ENCODE measurements around the gene TSC22D4. TPM values are rescaled to one million over a fixed set of nuclear protein-coding genes. Genes with fewer than 3 reads are reported as not detected.
A peak's percentile ranks its signal among the peaks of the same experiment; 100 is the strongest.

TSC22D4 gene
- total RNA-seq, 2 experiments from 2014 or later, result 38.5 to 75.4 TPM

DNA sequence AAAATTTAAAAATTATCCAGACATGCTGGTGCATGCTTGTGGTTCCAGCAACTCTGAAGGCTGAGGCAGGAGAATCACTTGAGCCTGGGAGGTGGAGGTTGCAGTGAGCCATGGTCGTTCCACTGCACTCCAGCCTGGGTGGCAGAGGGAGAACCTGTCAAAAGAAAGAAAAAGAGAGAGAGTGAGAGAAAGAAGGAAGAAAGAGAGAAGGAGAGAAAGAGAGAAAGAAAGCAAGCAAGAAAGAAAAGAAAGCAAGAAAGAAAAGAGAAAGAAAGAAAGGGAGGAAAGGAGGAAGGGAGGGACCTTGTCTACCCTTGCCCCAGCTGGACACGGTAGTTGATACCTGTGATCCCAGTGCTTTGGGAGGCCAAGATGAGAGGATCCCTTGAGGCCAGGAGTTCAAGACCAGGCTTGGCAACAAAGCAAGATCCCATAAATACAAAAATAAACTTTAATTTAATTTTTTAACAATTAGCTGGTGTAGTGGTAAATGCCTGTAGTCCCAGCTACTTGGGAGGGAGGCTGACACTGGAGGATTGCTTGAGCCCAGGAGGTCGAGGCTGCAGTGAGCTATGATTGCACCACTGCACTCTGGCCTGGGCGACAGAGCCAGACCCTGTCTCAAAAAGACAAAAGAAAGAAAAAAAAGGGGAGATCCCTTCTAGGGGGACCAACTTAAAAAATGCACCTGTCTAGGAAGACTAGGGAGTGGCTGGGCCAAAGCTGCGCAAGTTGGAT, 13.9 kb upstream of the TSC22D4 start:
- TF ChIP-seq, protein P1, sequence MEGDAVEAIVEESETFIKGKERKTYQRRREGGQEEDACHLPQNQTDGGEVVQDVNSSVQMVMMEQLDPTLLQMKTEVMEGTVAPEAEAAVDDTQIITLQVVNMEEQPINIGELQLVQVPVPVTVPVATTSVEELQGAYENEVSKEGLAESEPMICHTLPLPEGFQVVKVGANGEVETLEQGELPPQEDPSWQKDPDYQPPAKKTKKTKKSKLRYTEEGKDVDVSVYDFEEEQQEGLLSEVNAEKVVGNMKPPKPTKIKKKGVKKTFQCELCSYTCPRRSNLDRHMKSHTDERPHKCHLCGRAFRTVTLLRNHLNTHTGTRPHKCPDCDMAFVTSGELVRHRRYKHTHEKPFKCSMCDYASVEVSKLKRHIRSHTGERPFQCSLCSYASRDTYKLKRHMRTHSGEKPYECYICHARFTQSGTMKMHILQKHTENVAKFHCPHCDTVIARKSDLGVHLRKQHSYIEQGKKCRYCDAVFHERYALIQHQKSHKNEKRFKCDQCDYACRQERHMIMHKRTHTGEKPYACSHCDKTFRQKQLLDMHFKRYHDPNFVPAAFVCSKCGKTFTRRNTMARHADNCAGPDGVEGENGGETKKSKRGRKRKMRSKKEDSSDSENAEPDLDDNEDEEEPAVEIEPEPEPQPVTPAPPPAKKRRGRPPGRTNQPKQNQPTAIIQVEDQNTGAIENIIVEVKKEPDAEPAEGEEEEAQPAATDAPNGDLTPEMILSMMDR (conservative IDR thresholded peaks at IDR 0.05; ENCODE audit: low read length), result no peak
- TF ChIP-seq EZH2phosphoT487 (IDR thresholded peaks at IDR 0.05; ENCODE audit: borderline replicate concordance, low read depth, low read length), result no peak
- H3K27ac ChIP-seq (ENCODE audit: low read depth, low read length, poor library complexity, severe bottlenecking), result no peak overlapping the region
- H3K4me3 ChIP-seq (ENCODE audit: low read depth, low read length, poor library complexity, severe bottlenecking), result no peak overlapping the region
- H3K9me2 ChIP-seq (ENCODE audit: insufficient read depth, low read length), result no peaks in the 10 kb centered on the region
- H4K20me1 ChIP-seq (ENCODE audit: insufficient read depth, low read length), result no peaks in the 10 kb centered on the region
- H3K79me2 ChIP-seq (ENCODE audit: insufficient read depth, low read depth, low read length), result no peaks in the 10 kb centered on the region
- CTCF ChIA-PET (ENCODE audit: unreplicated experiment), result interaction anchor here (0.5 kb wide), 1 partner anchor 71 kb away, joined by 3 read pairs; no protein-coding TSS in a partner anchor
- no peaks in the 10 kb centered on the region for H3K36me3 ChIP-seq (ENCODE audit: insufficient read depth, low read length)
- H3K9me3 ChIP-seq (ENCODE audit: low read length), result no peaks in the 10 kb centered on the region
- BruUV-seq (replicated peaks), result no TSS peak
- POLR2A ChIA-PET, result interaction anchor here (0.7 kb wide), 1 partner anchor 301 kb away, joined by 4 read pairs; no protein-coding TSS in a partner anchor
- peaks cover 18% of the 10 kb centered on the region for H3K4me1 ChIP-seq (ENCODE audit: insufficient read depth, low read length, poor library complexity, severe bottlenecking)
- no peak for DNase-seq (ENCODE audit: low spot score)
- peak overlapping the region; percentile 33; the same call in 1 of the 2 replicates for H3K4me2 ChIP-seq (ENCODE audit: low read length)
- peak overlapping the region; percentile 40 for H2AFZ ChIP-seq (ENCODE audit: low read length)
- intact Hi-C loops (cut with micrococcal nuclease; ENCODE audit: unreplicated experiment), result no loop called here

DNA sequence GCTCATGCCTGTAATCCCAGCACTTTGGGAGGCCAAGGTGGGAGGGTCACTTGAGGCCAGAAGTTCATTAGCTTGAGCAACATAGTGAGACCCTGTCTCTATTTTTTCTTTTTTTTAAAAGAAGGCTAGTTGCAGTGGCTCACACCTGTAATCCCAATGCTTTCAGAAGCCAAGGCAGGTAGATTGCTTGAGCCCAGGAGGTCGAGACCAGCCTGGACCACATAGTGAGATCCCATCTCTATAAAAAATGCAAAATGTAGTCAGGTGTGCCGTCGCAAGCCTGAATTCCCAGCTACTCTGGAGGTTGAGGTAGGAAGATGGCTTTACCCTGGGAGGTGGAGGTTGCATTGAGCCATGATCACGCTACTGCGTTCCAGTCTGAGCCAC, 12.2 kb upstream of the TSC22D4 start:
- POLR2A ChIA-PET, result no interaction called here
- no peak overlapping the region for H3K4me3 ChIP-seq (ENCODE audit: low read depth, low read length, poor library complexity, severe bottlenecking)
- no peaks in the 10 kb centered on the region for H3K36me3 ChIP-seq (ENCODE audit: insufficient read depth, low read length)
- no peak overlapping the region for H3K27ac ChIP-seq (ENCODE audit: low read depth, low read length, poor library complexity, severe bottlenecking)
- DNase-seq (ENCODE audit: low spot score), result no peak
- H3K9me3 ChIP-seq (ENCODE audit: low read length), result no peaks in the 10 kb centered on the region
- peaks cover 18% of the 10 kb centered on the region for H3K4me1 ChIP-seq (ENCODE audit: insufficient read depth, low read length, poor library complexity, severe bottlenecking)
- intact Hi-C loops (cut with micrococcal nuclease; ENCODE audit: unreplicated experiment), result no loop called here
- no peak for TF ChIP-seq EZH2phosphoT487 (IDR thresholded peaks at IDR 0.05; ENCODE audit: borderline replicate concordance, low read depth, low read length)
- TF ChIP-seq, protein P1 (conservative IDR thresholded peaks at IDR 0.05; ENCODE audit: low read length), result no peak
- no peaks in the 10 kb centered on the region for H3K79me2 ChIP-seq (ENCODE audit: insufficient read depth, low read depth, low read length)
- H4K20me1 ChIP-seq (ENCODE audit: insufficient read depth, low read length), result no peaks in the 10 kb centered on the region
- CTCF ChIA-PET (ENCODE audit: unreplicated experiment), result no interaction called here
- BruUV-seq (replicated peaks), result no TSS peak
- no peak overlapping the region for H3K4me2 ChIP-seq (ENCODE audit: low read length)
- H2AFZ ChIP-seq (ENCODE audit: low read length), result no peak overlapping the region
- H3K9me2 ChIP-seq (ENCODE audit: insufficient read depth, low read length), result no peaks in the 10 kb centered on the region

DNA sequence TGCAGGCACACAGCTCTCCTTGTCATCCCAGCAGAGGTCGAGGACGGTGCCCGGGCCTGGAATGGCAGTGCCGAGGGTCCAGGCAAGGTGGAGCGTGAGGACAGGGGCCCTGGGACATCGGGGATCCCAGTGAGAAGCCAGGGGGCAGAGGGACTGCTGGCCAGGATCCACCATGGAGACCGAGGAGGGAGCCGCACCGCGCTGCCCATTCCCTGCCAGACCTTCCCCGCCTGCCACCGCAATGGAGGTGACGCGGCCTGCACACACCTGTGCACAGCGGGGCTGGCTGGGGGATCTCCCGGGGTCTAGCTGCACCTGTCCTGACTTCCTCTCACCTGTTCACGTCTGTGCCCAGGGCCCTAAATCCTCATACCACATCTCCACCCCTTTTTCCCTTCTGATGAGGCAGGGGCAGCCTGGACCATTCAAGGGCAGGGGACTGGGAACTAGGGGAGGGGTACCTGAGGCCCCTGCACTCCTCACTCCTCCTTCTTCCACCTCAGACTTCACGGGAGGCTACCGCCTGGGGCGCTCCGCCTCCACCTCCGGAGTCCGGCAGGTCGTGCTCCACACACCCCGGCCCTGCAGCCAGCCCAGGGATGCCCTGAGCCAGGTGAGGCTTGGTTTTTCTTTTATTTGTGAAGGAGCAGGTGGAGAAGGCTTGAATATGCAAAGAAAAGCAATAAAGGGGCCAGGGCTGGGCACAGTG, 11.6 kb upstream of the TSC22D4 start:
- H2AFZ ChIP-seq (ENCODE audit: low read length), result no peak overlapping the region
- TF ChIP-seq, protein P1 (conservative IDR thresholded peaks at IDR 0.05; ENCODE audit: low read length), result no peak
- TF ChIP-seq EZH2phosphoT487 (IDR thresholded peaks at IDR 0.05; ENCODE audit: borderline replicate concordance, low read depth, low read length), result no peak
- no peaks in the 10 kb centered on the region for H3K9me3 ChIP-seq (ENCODE audit: low read length)
- H3K9me2 ChIP-seq (ENCODE audit: insufficient read depth, low read length), result no peaks in the 10 kb centered on the region
- no peaks in the 10 kb centered on the region for H3K36me3 ChIP-seq (ENCODE audit: insufficient read depth, low read length)
- BruUV-seq (replicated peaks), result no TSS peak
- ChIA-PET POLR2A (no interaction called here), CTCF (ENCODE audit: unreplicated experiment) (no interaction called here)
- DNase-seq (ENCODE audit: low spot score), result no peak
- intact Hi-C loops (cut with micrococcal nuclease; ENCODE audit: unreplicated experiment), result no loop called here
- no peaks in the 10 kb centered on the region for H4K20me1 ChIP-seq (ENCODE audit: insufficient read depth, low read length)
- no peak overlapping the region for H3K4me3 ChIP-seq (ENCODE audit: low read depth, low read length, poor library complexity, severe bottlenecking)
- no peak overlapping the region for H3K4me2 ChIP-seq (ENCODE audit: low read length)
- peaks cover 18% of the 10 kb centered on the region for H3K4me1 ChIP-seq (ENCODE audit: insufficient read depth, low read length, poor library complexity, severe bottlenecking)
- H3K79me2 ChIP-seq (ENCODE audit: insufficient read depth, low read depth, low read length), result no peaks in the 10 kb centered on the region
- H3K27ac ChIP-seq (ENCODE audit: low read depth, low read length, poor library complexity, severe bottlenecking), result no peak overlapping the region

Data from OCI-LY7 (cell line).